ENCODE measurements around the gene DNHD1.

DNA sequence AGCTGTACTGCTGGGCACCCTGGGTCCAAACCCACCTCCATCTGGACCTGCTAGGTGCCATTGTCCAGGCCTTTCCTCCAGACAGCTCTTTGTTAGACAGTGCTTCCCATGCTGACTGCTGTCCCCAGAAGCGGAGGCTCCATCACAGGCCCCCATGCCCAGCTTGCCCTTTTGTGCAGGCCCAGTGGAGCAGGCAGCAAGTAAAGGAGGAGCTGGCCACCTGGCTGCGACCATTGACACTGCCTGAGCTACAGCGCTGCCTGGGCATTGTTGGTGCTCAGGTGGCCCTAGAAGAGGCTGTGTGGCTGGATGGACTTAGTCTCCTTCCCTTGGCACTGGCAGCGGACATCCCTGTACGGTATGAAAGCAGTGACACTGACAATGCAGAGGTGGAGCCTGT is 1.5 kb downstream of the DNHD1 start:
- no peak for TF ChIP-seq POLR2A (IDR thresholded peaks at IDR 0.05)
- TF ChIP-seq, protein P1, sequence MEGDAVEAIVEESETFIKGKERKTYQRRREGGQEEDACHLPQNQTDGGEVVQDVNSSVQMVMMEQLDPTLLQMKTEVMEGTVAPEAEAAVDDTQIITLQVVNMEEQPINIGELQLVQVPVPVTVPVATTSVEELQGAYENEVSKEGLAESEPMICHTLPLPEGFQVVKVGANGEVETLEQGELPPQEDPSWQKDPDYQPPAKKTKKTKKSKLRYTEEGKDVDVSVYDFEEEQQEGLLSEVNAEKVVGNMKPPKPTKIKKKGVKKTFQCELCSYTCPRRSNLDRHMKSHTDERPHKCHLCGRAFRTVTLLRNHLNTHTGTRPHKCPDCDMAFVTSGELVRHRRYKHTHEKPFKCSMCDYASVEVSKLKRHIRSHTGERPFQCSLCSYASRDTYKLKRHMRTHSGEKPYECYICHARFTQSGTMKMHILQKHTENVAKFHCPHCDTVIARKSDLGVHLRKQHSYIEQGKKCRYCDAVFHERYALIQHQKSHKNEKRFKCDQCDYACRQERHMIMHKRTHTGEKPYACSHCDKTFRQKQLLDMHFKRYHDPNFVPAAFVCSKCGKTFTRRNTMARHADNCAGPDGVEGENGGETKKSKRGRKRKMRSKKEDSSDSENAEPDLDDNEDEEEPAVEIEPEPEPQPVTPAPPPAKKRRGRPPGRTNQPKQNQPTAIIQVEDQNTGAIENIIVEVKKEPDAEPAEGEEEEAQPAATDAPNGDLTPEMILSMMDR (IDR thresholded peaks at IDR 0.05): no peak
